RKO (cell line): Measurements from ENCODE around the gene DLGAP1.
"Not testable (repeated sequence)": the region's sequence is repeated elsewhere in the genome, so short reads cannot be mapped to it uniquely, and the experiment has no call there.

Experiments used
- DNase-seq: peaks from one replicate; pipeline ENCODE4 v3.0.0-alpha.2; 2016; ENCODE audit warnings: low spot score

Gene DLGAP1

DNA sequence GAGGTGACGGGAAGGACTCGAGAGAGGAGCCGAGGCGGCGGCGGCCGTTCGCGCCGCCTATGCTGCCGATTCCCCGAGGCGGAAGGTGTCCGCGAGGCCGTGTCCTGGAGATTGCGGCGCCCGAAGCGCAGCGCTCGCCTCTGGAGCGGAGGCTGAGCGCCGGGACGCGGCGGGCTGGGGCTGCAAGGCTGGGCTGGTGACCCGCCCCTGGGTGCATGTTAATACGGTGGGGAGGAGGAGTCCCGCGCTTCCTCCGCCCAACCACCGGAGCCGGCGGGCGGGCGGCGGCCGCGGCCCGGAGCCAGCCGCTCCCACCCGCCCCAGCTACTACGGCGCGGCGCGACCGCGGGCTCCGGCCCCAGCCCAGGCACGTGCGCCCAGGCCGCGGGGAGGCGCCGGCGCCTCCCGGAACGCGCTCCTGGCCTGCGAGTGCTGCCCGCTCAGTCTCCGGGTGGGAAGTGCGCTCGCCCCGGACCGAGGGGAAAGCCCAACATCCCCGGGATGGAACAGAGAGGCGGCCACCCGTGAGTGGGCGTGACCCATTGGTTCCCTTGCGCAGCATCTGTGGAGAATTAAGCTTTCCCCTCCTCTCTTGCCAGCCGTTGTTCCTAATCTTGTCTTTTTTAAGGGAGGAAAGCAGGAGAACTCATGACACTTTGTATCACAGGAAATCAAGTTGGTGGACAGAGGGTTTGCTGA, at the start of gene DLGAP1:
TSS of gene DLGAP1 (minus strand) at position 195 of the 699 bp plus-strand sequence.
- no peak for DNase-seq

GRCh38 chr18:4494703-4495284, 39.7 kb upstream of the DLGAP1 start:
- DNase-seq = not testable (repeated sequence)

- DNase-seq = no peak
These were observed 13.4 kb upstream of the DLGAP1 start for GRCh38 chr18:4468511-4468910.

DNA sequence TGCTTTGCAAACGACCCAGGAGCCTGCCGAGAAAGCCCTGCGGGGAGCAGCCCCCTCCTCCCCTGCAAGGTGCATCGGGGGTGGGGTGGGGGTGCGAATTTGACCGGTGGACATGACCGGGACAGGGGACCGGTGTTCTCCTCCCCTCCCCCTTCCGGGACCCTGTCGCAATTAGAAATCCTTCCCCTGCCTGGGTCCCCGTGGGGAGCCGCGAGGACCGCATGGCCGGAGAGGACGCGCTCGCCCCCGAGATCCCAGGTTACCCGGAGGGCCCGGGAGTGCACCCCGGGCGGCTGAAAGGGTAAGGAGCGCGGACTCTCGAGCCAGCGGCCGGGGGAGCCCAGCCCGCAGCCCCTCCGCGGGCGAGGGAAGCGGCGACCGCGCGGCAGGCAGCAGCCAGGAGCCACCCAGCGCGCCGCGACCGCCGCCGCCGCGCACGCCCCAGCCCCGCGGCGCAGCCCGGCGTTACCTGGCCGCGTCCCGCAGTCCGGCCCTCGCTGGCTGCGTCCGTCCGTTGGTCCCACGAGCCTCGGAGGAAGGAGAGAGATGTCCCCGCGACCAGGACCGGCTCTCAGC, 482 bp downstream of the DLGAP1 start:
- DNase-seq = no peak

GRCh38 chr18:4453874-4454536, 1.1 kb downstream of the DLGAP1 start:
- DNase-seq = no peak

GRCh38 chr18:4453567-4453873, 1.6 kb downstream of the DLGAP1 start:
- no peak for DNase-seq

DNA sequence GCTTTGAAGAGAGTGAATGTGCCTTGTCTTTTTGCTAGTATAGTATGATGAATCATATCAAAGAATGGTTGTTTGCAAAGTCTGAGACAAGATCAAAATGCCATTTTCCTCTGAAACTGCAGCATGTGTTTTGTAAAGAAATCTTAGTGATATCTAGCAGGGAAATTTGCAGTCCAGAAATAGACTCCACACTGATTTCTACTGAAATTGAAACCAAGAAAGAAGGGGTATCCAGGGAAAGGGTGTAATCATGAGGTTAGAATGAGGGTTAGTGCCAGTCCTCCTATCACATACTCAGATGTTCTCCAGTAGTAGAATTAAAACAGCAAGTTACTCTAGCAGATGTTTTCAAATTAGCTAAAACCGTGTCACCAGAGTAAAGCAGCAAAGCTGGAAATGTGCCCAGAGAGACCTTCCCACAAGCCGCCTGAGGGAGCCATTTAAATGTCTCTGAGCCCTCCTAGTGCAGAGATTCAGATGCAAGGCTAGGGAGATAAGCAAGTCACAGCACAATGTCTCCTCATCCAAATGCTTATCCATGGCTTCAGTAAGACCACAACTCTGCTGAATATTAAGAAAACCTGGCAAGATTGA, 4.9 kb downstream of the DLGAP1 start:
- DNase-seq = no peak

DNA sequence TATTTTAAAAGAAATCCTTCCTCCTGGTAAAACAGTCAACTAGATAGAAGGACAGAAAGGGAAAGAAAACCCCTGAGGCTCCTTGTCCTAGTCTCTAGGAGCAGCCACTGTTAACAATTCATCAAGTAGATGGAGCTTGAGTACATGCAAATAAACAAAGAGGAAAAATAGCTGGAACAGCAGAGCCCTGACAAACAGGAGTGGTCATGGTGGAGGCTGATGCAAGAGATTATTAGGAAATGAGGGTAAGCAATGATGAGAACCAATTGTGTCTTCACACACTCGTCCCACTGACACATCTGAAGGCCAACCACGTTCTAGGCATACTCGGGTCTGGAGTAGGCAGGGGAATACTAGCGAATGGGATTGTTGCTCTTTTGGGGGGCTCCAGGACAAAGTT, 9.2 kb downstream of the DLGAP1 start:
- no peak for DNase-seq

- no peak for DNase-seq
These were observed 10.8 kb downstream of the DLGAP1 start for GRCh38 chr18:4444306-4444705.

GRCh38 chr18:4441098-4441497, 14.0 kb downstream of the DLGAP1 start:
- no peak for DNase-seq

GRCh38 chr18:4438938-4439337, 16.2 kb downstream of the DLGAP1 start:
- no peak for DNase-seq

DNA sequence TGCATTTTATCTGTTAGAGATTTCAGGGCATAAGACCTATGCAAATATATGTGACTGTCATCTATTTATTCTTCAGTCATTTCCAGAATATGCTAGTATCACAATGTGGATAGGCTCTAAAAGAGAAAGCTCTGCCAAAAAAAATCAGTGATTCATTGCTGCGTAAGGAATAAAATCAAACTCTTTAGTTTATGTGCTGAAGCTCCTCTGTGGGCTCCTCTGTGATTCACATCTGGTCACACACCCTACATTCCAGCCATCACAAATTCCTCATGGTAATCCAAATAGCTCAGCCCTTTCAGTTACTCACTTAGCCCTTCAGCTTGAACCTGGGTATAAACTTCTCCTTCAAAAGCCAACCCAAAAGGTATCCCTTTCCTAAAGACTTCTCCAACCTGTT, 21.4 kb downstream of the DLGAP1 start:
- DNase-seq = peak; percentile 31

DNA sequence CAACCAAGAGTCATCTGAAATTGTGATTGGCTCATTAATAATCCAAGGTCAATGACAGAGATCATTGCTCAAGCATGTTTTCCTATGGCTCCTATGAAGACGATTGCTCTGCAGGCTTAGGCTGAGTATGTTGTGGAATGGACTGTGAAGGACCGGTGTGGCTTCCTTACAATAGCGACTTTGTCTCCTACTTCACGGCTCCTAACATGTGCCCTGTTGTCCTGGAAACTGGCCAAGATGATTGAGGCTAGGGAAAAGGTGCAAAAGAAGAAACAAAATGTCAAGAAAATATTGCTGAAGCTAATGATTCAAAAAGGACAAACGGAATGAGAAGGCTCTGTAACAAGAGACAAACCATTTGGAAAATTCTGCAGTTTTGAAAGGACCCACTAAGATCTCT, 24.3 kb downstream of the DLGAP1 start:
- DNase-seq = no peak

DNA sequence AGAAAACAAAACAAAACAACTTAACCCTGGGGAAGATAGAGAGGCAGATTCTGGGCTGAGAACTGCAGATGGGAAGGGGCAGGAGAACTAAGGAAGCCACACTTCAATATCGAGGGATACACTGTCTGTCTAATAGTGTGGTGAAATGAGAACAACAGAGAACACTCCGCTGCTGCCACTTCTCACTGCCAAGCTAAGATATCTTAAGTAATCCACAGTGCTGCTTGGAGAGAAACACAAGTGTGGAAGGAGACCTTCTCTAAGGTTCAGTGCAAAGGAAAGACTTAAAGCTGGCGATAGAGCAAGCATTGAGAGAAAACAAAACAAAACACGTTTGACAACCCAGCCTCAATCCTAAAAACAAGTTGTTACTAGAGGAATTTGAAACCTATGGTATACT, 37.4 kb downstream of the DLGAP1 start:
- no peak for DNase-seq

DNA sequence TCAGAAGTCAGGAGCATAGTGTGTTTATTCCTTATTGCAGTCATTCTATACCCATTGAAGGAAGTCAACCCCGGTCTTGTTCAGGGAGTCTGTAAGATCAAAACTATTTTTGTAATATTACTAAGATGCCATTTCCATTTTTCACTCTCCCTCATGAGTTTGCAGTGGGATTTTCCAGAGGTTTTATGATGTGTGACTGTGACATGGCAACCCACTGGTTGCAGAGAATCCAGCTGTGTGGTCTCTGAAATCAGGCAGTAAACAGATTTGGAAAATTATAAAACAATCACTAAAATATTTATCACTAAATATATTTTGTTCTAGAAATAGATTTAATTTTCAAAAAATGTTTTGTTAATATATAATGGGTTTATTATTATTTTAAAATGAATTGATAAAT, 38.1 kb downstream of the DLGAP1 start:
- no peak for DNase-seq

DNA sequence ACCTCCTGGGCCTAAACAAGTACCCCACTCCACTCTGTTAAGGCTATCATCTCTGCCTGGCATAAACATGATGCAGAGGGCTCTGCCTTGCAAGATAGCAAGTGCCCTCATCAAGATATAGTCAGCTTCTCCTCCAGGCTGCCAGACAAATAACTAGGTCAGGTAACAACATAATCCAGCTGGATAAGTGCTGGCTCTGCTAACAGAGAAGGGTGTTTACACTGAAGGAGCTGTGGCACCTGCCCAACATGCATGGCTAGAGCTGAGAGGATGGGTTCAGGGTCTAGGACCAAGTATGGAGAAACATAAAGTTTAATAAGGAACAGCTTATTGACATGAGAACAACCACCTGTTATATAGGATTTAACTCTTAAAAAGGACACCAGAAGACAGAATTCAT, 42.8 kb downstream of the DLGAP1 start:
- no peak for DNase-seq

- no peak for DNase-seq
These were observed 48.3 kb downstream of the DLGAP1 start for GRCh38 chr18:4406856-4407255.

GRCh38 chr18:4405965-4406364, 49.1 kb downstream of the DLGAP1 start:
- no peak for DNase-seq

- DNase-seq = no peak
These were observed 51.3 kb downstream of the DLGAP1 start for GRCh38 chr18:4403836-4404235.

GRCh38 chr18:4400911-4401310, 54.2 kb downstream of the DLGAP1 start:
- DNase-seq = peak; percentile 2

DNA sequence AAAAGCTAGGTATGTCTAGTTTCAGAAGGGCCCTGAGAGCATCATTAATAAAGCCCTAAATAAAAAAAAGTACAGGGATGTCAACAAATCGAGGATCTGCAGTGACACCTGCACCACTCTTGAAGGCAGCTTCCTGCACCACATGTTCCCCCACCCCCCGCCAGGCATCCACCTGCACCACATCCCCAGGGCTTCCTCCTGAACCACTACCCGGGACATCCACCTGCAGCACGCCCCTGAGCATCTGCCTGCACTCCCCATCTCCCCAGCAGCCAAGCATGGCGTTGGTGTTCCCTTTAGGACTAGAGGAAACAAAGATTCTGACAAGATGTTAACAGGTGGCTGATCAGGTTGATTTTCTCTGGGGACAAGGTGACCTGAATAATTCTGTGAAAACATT, 55.2 kb downstream of the DLGAP1 start:
- DNase-seq = no peak

DNA sequence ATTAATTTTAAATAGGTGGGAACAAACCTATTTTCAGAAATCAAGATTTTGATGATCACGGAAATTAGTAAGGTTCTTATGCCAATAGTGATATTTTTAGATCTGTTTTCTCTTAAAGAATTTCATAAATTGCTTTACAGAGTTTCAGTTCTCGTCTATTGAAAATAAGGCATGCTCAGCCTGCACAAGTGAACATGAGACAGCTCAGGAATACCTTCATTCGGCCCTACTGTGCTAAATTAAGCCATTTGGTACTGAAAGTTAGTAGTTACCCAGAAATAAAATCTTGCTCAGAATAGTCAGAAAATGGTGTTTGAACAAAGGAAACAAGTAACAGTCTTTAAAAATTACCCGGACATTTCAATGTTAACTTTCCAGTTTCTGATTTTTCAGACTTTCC, 60.4 kb downstream of the DLGAP1 start:
- DNase-seq = no peak

- no peak for DNase-seq
These were observed 63.2 kb downstream of the DLGAP1 start for GRCh38 chr18:4391859-4392258.
